WTC11 (cell line): ENCODE results near the gene MYO18A. TPM values are rescaled to one million over a fixed set of nuclear protein-coding genes. Genes with fewer than 3 reads are reported as not detected.

Source experiments
- ATAC-seq: fragments of 200-7000 bp; cut with Tn5 transposase; 2 replicates; pipeline ENCODE4 v1.10.0; 2021; ENCODE audit warnings: mild to moderate bottlenecking, moderate library complexity
- CTCF ChIA-PET: fragments of 300-600 bp; sonication (Branson Sonifier 250); formaldehyde crosslinking; loops from one replicate; lab custom pipeline; 2021; ENCODE audit warnings: antibody characterized with exemption; lab: Charles Lee
- POLR2A ChIA-PET: fragments of 350-600 bp; sonication (Branson Sonifier 250); formaldehyde crosslinking; loops from one replicate; lab custom pipeline; 2021; ENCODE audit warnings: antibody characterized with exemption; lab: Charles Lee
- DNase-seq: peaks from one replicate; pipeline ENCODE4 v3.0.0; 2021; ENCODE audit warnings: low spot score
- H3K27ac Mint-ChIP-seq: 2 replicates; pipeline ENCODE4 v1.8.0; 2021; ENCODE audit warnings: mixed read lengths
- H3K27me3 Mint-ChIP-seq: 2 replicates; pipeline ENCODE4 v1.8.0; 2021; ENCODE audit warnings: low read depth, mild to moderate bottlenecking, moderate library complexity, mixed read lengths
- H3K36me3 Mint-ChIP-seq: 2 replicates; pipeline ENCODE4 v1.8.0; 2021; ENCODE audit warnings: mixed read lengths
- H3K4me1 Mint-ChIP-seq: 2 replicates; pipeline ENCODE4 v1.8.0; 2022; ENCODE audit warnings: mixed read lengths
- H3K4me3 Mint-ChIP-seq: 2 replicates; pipeline ENCODE4 v1.8.0; 2021; ENCODE audit warnings: mild to moderate bottlenecking, moderate library complexity, mixed read lengths
- H3K9me3 Mint-ChIP-seq: 2 replicates; pipeline ENCODE4 v1.8.0; 2021; ENCODE audit warnings: mixed read lengths
- ATF6 ChIP-seq: sonication (generic); formaldehyde crosslinking; IDR thresholded peaks from 2 replicates; pipeline ENCODE4 v1.8.1; 2023; ENCODE audit warnings: mild to moderate bottlenecking, missing genetic modification reagents
- CREB1 ChIP-seq: sonication (generic); formaldehyde crosslinking; IDR thresholded peaks from 2 replicates; pipeline ENCODE4 v1.8.0; 2023; ENCODE audit warnings: mild to moderate bottlenecking, missing genetic modification reagents
- ESRRA ChIP-seq: sonication (generic); formaldehyde crosslinking; IDR thresholded peaks from 2 replicates; pipeline ENCODE4 v1.8.1; 2022; ENCODE audit warnings: mild to moderate bottlenecking, missing genetic modification reagents, borderline replicate concordance
- FOXJ3 ChIP-seq: sonication (generic); formaldehyde crosslinking; IDR thresholded peaks from 2 replicates; pipeline ENCODE4 v1.9.0; 2021; ENCODE audit warnings: missing genetic modification reagents, mild to moderate bottlenecking, borderline replicate concordance
- GRHL2 ChIP-seq: fragments of 250-450 bp; sonication (Bioruptor Pico); IDR thresholded peaks from 2 replicates; pipeline ENCODE4 v1.8.0; 2022; ENCODE audit warnings: mild to moderate bottlenecking, moderate library complexity; ENCODE audit not compliant: insufficient replicate concordance, severe bottlenecking
- IRF2 ChIP-seq: sonication (generic); formaldehyde crosslinking; IDR thresholded peaks from 2 replicates; pipeline ENCODE4 v1.8.0; 2022; ENCODE audit warnings: low read depth, missing genetic modification reagents, borderline replicate concordance
- KAT7 ChIP-seq: sonication (generic); formaldehyde crosslinking; IDR thresholded peaks from 2 replicates; pipeline ENCODE4 v1.8.1; 2023; ENCODE audit warnings: missing genetic modification reagents, mild to moderate bottlenecking, borderline replicate concordance
- MXD4 ChIP-seq: fragments of 250-450 bp; sonication (Bioruptor Pico); IDR thresholded peaks from 2 replicates; pipeline ENCODE4 v1.8.0; 2021; ENCODE audit warnings: mild to moderate bottlenecking, moderate library complexity, borderline replicate concordance
- MYBL2 ChIP-seq: sonication (generic); formaldehyde crosslinking; IDR thresholded peaks from 2 replicates; pipeline ENCODE4 v1.8.1; 2023; ENCODE audit warnings: mild to moderate bottlenecking, moderate library complexity, missing genetic modification reagents
- NFE2L1 ChIP-seq: sonication (generic); formaldehyde crosslinking; IDR thresholded peaks from 2 replicates; pipeline ENCODE4 v1.8.1; 2023; ENCODE audit warnings: missing genetic modification reagents
- NFYB ChIP-seq: sonication (generic); formaldehyde crosslinking; conservative IDR thresholded peaks from 2 replicates; pipeline ENCODE4 v1.8.0; 2022; ENCODE audit warnings: low read depth, missing genetic modification reagents
- NR1H2 ChIP-seq: sonication (generic); formaldehyde crosslinking; IDR thresholded peaks from 2 replicates; pipeline ENCODE4 v1.9.0; 2021; ENCODE audit warnings: mild to moderate bottlenecking, moderate library complexity, missing genetic modification reagents
- SOX15 ChIP-seq: fragments of 250-450 bp; sonication (Bioruptor Pico); IDR thresholded peaks from 2 replicates; pipeline ENCODE4 v1.9.0; 2021; ENCODE audit warnings: mild to moderate bottlenecking
- TCF7 ChIP-seq: sonication (generic); formaldehyde crosslinking; IDR thresholded peaks from 2 replicates; pipeline ENCODE4 v1.8.0; 2022; ENCODE audit warnings: mild to moderate bottlenecking, low read depth, missing genetic modification reagents, moderate library complexity
- total RNA-seq: library from RNA; stranded (reverse); gene quantifications from 3 replicates; pipeline ENCODE4 v1.2.3, GENCODE V29; 2021
- TF ChIP-seq, protein P1 (sequence below): sonication (generic); formaldehyde crosslinking; IDR thresholded peaks from 2 replicates; pipeline ENCODE4 v1.8.1; 2023; ENCODE audit warnings: mild to moderate bottlenecking, missing genetic modification reagents, borderline replicate concordance
- TF ChIP-seq, protein P2 (sequence below): sonication (generic); formaldehyde crosslinking; IDR thresholded peaks from 2 replicates; pipeline ENCODE4 v1.8.0; 2022; ENCODE audit warnings: mild to moderate bottlenecking, missing genetic modification reagents
- TF ChIP-seq, protein P3 (sequence below): sonication (generic); formaldehyde crosslinking; IDR thresholded peaks from 2 replicates; pipeline ENCODE4 v1.8.1; 2022; ENCODE audit warnings: low read depth, mild to moderate bottlenecking, moderate library complexity, missing genetic modification reagents, borderline replicate concordance

The MYO18A gene
- total RNA-seq, 1 experiment from 2014 or later = 54.9 TPM

DNA sequence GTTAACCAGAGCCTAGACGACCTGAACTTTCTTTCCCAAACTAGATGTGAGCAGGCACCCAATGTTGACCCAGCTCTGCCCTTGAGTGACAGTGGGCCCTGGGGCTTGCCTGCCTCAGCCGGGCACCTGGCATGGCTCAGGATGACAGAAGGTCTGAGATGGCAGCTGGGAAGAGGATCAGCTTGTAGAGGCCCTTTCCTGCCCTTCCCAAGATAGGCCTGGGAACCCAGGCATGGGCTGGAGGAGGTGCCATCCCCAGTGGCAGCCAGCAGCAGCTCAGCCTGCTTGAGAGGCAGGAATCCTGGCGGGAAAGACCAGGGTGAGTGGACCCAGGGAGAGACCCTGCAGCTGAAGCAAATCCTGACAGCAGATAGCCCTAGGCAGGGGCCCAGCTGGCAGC, 78.2 kb downstream of the MYO18A start (continued):
- TF ChIP-seq, protein P1, sequence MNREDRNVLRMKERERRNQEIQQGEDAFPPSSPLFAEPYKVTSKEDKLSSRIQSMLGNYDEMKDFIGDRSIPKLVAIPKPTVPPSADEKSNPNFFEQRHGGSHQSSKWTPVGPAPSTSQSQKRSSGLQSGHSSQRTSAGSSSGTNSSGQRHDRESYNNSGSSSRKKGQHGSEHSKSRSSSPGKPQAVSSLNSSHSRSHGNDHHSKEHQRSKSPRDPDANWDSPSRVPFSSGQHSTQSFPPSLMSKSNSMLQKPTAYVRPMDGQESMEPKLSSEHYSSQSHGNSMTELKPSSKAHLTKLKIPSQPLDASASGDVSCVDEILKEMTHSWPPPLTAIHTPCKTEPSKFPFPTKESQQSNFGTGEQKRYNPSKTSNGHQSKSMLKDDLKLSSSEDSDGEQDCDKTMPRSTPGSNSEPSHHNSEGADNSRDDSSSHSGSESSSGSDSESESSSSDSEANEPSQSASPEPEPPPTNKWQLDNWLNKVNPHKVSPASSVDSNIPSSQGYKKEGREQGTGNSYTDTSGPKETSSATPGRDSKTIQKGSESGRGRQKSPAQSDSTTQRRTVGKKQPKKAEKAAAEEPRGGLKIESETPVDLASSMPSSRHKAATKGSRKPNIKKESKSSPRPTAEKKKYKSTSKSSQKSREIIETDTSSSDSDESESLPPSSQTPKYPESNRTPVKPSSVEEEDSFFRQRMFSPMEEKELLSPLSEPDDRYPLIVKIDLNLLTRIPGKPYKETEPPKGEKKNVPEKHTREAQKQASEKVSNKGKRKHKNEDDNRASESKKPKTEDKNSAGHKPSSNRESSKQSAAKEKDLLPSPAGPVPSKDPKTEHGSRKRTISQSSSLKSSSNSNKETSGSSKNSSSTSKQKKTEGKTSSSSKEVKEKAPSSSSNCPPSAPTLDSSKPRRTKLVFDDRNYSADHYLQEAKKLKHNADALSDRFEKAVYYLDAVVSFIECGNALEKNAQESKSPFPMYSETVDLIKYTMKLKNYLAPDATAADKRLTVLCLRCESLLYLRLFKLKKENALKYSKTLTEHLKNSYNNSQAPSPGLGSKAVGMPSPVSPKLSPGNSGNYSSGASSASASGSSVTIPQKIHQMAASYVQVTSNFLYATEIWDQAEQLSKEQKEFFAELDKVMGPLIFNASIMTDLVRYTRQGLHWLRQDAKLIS (CRISPR knock-in tag) = no peak
- TF ChIP-seq IRF2 (CRISPR knock-in tag) (no peak), FOXJ3 (no peak), NFE2L1 (CRISPR knock-in tag) (no peak), GRHL2 (CRISPR knock-in tag) (no peak), ATF6 (CRISPR knock-in tag) (no peak), CREB1 (CRISPR knock-in tag) (no peak), MXD4 (CRISPR knock-in tag) (no peak), NFYB (CRISPR knock-in tag) (no peak), TCF7 (no peak), SOX15 (CRISPR knock-in tag) (no peak)
- TF ChIP-seq, protein P2, sequence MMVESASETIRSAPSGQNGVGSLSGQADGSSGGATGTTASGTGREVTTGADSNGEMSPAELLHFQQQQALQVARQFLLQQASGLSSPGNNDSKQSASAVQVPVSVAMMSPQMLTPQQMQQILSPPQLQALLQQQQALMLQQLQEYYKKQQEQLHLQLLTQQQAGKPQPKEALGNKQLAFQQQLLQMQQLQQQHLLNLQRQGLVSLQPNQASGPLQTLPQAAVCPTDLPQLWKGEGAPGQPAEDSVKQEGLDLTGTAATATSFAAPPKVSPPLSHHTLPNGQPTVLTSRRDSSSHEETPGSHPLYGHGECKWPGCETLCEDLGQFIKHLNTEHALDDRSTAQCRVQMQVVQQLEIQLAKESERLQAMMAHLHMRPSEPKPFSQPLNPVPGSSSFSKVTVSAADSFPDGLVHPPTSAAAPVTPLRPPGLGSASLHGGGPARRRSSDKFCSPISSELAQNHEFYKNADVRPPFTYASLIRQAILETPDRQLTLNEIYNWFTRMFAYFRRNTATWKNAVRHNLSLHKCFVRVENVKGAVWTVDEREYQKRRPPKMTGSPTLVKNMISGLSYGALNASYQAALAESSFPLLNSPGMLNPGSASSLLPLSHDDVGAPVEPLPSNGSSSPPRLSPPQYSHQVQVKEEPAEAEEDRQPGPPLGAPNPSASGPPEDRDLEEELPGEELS (CRISPR knock-in tag) = no peak
- TF ChIP-seq, protein P3, sequence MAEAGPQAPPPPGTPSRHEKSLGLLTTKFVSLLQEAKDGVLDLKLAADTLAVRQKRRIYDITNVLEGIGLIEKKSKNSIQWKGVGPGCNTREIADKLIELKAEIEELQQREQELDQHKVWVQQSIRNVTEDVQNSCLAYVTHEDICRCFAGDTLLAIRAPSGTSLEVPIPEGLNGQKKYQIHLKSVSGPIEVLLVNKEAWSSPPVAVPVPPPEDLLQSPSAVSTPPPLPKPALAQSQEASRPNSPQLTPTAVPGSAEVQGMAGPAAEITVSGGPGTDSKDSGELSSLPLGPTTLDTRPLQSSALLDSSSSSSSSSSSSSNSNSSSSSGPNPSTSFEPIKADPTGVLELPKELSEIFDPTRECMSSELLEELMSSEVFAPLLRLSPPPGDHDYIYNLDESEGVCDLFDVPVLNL = no peak

DNA sequence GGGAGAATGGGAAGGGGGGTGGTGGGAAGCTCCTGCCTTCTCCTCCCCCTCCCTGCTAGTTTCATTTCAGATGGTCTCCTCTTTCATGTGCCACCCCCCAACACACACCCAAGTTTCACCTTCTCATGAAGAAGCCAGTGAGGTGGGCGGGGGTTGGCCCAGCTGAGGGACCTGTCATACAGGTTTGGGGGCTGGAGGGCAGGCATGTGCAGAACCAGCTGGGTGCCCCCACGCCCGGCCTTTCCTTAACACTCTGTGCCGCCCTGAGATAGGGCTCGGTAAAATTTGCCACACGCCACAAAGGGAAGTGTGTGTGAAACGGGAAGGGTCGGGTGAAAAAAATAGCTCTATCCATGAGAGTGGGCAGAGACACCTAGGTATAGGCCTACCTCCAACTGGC, 79.9 kb downstream of the MYO18A start:
- Mint-ChIP-seq H3K27ac (no peak overlapping the region), H3K9me3 (no peaks in the 10 kb centered on the region), H3K4me3 (no peak overlapping the region), H3K4me1 (peaks cover 12% of the 10 kb centered on the region), H3K36me3 (peaks cover 19% of the 10 kb centered on the region), H3K27me3 (no peaks in the 10 kb centered on the region)
- TF ChIP-seq MYBL2 (CRISPR knock-in tag) (no peak), NR1H2 (CRISPR knock-in tag) (no peak)
- CTCF ChIA-PET = interaction anchor here (1.3 to 4.0 kb wide), 7 partner anchors 9 to 147 kb away, joined by 3 to 24 read pairs (median 7); no protein-coding TSS in a partner anchor
- ATAC-seq = no peak
- no peak for DNase-seq
- POLR2A ChIA-PET = interaction anchor here (1.0 kb wide), 1 partner anchor 9 kb away, joined by 3 read pairs; no protein-coding TSS in a partner anchor

GRCh38 chr17:29099527-29099926, 80.7 kb downstream of the MYO18A start:
- Mint-ChIP-seq H3K27ac (no peak overlapping the region), H3K4me1 (peaks cover 12% of the 10 kb centered on the region), H3K27me3 (no peaks in the 10 kb centered on the region), H3K36me3 (peaks cover 17% of the 10 kb centered on the region), H3K4me3 (no peak overlapping the region), H3K9me3 (no peaks in the 10 kb centered on the region)
- TF ChIP-seq KAT7 (CRISPR knock-in tag) (no peak), ESRRA (CRISPR knock-in tag) (no peak)
- POLR2A ChIA-PET = no interaction called here
- DNase-seq (no peak), ATAC-seq (no peak)
- CTCF ChIA-PET = interaction anchor here (1.1 to 4.0 kb wide), 4 partner anchors 13 to 134 kb away, joined by 3 to 24 read pairs (median 11); no protein-coding TSS in a partner anchor
